Measurements from ENCODE around the gene GMDS.

Gene GMDS

DNA sequence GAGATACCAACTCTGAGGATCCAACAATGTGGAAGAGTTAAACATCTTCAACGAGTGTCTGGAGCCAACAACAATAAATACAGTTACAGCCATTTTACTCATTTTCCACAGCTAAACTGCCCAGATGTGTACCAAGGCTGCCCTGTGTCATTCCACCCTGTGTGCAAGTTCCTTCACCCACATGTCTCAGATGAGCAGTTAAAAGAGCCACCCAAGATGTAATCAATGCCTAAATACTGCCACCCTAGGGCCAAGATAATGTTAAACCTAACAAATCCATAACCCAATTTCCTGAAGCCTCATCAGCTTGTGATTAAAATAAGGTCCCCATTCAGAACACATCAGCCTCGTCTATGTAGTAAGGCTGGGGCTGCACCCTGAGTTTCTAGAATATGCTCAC lies 59.9 kb downstream of the GMDS start:
- Histone ChIP-seq H4K91ac (ENCODE audit: low read depth, low read length) (no peak overlapping the region), H3K23ac (ENCODE audit: low read length) (no peak overlapping the region), H2BK5ac (ENCODE audit: low read depth, low read length, poor library complexity) (no peak overlapping the region), H3K9me3 (ENCODE audit: insufficient read depth, low read depth, low read length) (no peaks in the 10 kb centered on the region), H3K27ac (ENCODE audit: low read depth, low read length) (no peak overlapping the region), H3K79me1 (ENCODE audit: low read length) (no peaks in the 10 kb centered on the region), H2AK5ac (ENCODE audit: low read length) (no peak overlapping the region), H3K18ac (ENCODE audit: low read length) (no peak overlapping the region), H3K36me3 (ENCODE audit: control insufficient read depth in 1 of 2, insufficient read depth in 2 of 2, low read length in 2 of 2) (no peaks in the 10 kb centered on the region), H3K4me2 (ENCODE audit: low read length) (no peak overlapping the region), H3K14ac (ENCODE audit: low read length) (no peak overlapping the region), H4K12ac (ENCODE audit: low read depth, low read length) (no peak overlapping the region), H3K27me3 (ENCODE audit: insufficient read depth, low read length) (no peaks in the 10 kb centered on the region), H3K9ac (ENCODE audit: low read length) (no peak overlapping the region), H3K4me3 (ENCODE audit: low read depth, low read length) (no peak overlapping the region), H3K79me2 (ENCODE audit: control insufficient read depth, insufficient read depth, low read length, poor library complexity) (no peaks in the 10 kb centered on the region), H4K8ac (ENCODE audit: low read depth, low read length) (no peak overlapping the region), H2AFZ (ENCODE audit: insufficient read depth, low read length, poor library complexity) (no peak overlapping the region), H3K4me1 (ENCODE audit: control insufficient read depth in 1 of 2, insufficient read depth in 2 of 2, low read length in 2 of 2) (no peaks in the 10 kb centered on the region), H2BK120ac (ENCODE audit: insufficient read depth, low read length, poor library complexity) (no peak overlapping the region), H2BK12ac (ENCODE audit: low read length) (no peak overlapping the region), H3K4ac (ENCODE audit: low read depth, low read length) (no peak overlapping the region)
- no peak for DNase-seq
- no CpG with 5 or more reads among the region's 2 CpGs for WGBS (ENCODE audit: extremely low coverage, insufficient coverage, insufficient read length)

DNA sequence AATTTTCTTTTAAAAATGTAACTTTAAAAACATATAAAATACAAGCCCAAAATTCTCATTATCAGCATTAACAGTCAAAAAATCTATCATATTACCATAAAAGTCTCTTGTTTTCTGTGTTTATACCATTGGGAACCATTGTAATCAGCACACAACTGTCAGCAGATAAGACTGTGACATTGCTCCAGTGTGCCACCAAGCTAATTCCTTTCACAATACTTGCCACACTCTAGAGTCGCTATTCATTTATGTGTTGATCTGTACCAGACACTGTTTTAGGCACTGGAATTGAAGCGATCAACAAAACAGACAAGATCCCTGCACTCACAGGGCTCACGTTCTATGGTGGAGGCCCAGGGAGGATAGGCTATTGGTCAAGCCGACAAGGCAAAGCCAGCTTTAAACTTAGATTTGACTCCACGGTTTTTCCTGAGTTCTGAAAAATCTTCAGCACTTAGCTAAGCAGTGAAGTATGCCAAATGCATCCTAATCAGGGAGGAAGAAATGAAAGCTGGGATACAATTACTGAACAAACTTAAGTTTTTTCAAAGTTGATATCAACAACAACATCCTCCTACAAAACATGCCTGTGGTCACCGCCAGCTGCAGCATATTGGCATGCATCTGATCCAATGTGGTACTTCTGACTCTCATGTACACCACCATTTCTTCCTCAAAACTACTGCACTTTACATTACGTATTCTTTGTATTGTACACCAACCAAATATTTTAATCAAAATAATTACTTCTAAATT lies 60.5 kb downstream of the GMDS start:
- WGBS (ENCODE audit: extremely low coverage, insufficient coverage, insufficient read length) = 100% methylated on average over 1 of the region's 7 CpGs
- H3K18ac ChIP-seq (ENCODE audit: low read length) = no peak overlapping the region
- H3K27ac ChIP-seq (ENCODE audit: low read depth, low read length) = no peak overlapping the region
- no peaks in the 10 kb centered on the region for H3K27me3 ChIP-seq (ENCODE audit: insufficient read depth, low read length)
- no peak overlapping the region for H4K12ac ChIP-seq (ENCODE audit: low read depth, low read length)
- no peak overlapping the region for H2BK5ac ChIP-seq (ENCODE audit: low read depth, low read length, poor library complexity)
- H3K14ac ChIP-seq (ENCODE audit: low read length) = no peak overlapping the region
- no peak overlapping the region for H3K4me2 ChIP-seq (ENCODE audit: low read length)
- no peaks in the 10 kb centered on the region for H3K36me3 ChIP-seq (ENCODE audit: control insufficient read depth in 1 of 2, insufficient read depth in 2 of 2, low read length in 2 of 2)
- no peak overlapping the region for H2AFZ ChIP-seq (ENCODE audit: insufficient read depth, low read length, poor library complexity)
- no peak overlapping the region for H4K8ac ChIP-seq (ENCODE audit: low read depth, low read length)
- no peak overlapping the region for H2BK120ac ChIP-seq (ENCODE audit: insufficient read depth, low read length, poor library complexity)
- H3K79me2 ChIP-seq (ENCODE audit: control insufficient read depth, insufficient read depth, low read length, poor library complexity) = no peaks in the 10 kb centered on the region
- H2AK5ac ChIP-seq (ENCODE audit: low read length) = no peak overlapping the region
- H3K4me1 ChIP-seq (ENCODE audit: control insufficient read depth in 1 of 2, insufficient read depth in 2 of 2, low read length in 2 of 2) = no peaks in the 10 kb centered on the region
- no peak overlapping the region for H3K9ac ChIP-seq (ENCODE audit: low read length)
- no peaks in the 10 kb centered on the region for H3K9me3 ChIP-seq (ENCODE audit: insufficient read depth, low read depth, low read length)
- no peak for DNase-seq
- no peak overlapping the region for H4K91ac ChIP-seq (ENCODE audit: low read depth, low read length)
- no peak overlapping the region for H2BK12ac ChIP-seq (ENCODE audit: low read length)
- no peak overlapping the region for H3K4ac ChIP-seq (ENCODE audit: low read depth, low read length)
- no peaks in the 10 kb centered on the region for H3K79me1 ChIP-seq (ENCODE audit: low read length)
- H3K23ac ChIP-seq (ENCODE audit: low read length) = no peak overlapping the region
- H3K4me3 ChIP-seq (ENCODE audit: low read depth, low read length) = no peak overlapping the region

DNA sequence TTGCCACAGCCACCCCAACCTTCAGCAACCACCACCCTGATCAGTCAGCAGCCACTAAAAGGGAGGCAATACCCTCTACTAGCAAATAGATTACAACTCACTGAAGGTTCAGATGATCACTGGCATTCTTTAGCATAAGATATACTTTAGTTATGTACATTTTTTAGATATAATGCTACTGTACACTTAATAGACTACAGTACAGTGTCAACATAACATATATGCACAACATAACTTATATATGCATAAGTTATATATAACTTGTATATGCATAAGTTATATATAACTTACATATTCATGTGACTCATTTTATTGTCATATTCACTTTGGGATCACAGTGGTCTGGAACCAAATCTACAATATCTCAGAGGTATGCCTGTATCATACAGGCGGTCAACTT lies 61.7 kb downstream of the GMDS start:
- no peak overlapping the region for H3K9ac ChIP-seq (ENCODE audit: low read length)
- no peak overlapping the region for H4K12ac ChIP-seq (ENCODE audit: low read depth, low read length)
- H3K4me2 ChIP-seq (ENCODE audit: low read length) = no peak overlapping the region
- H3K4me1 ChIP-seq (ENCODE audit: control insufficient read depth in 1 of 2, insufficient read depth in 2 of 2, low read length in 2 of 2) = no peaks in the 10 kb centered on the region
- H3K14ac ChIP-seq (ENCODE audit: low read length) = no peak overlapping the region
- H2BK5ac ChIP-seq (ENCODE audit: low read depth, low read length, poor library complexity) = no peak overlapping the region
- H3K9me3 ChIP-seq (ENCODE audit: insufficient read depth, low read depth, low read length) = no peaks in the 10 kb centered on the region
- no peak overlapping the region for H2AFZ ChIP-seq (ENCODE audit: insufficient read depth, low read length, poor library complexity)
- H3K27me3 ChIP-seq (ENCODE audit: insufficient read depth, low read length) = no peaks in the 10 kb centered on the region
- H3K27ac ChIP-seq (ENCODE audit: low read depth, low read length) = no peak overlapping the region
- H3K18ac ChIP-seq (ENCODE audit: low read length) = no peak overlapping the region
- WGBS (ENCODE audit: extremely low coverage, insufficient coverage, insufficient read length) = no CpG with 5 or more reads among the region's 1 CpG
- H4K8ac ChIP-seq (ENCODE audit: low read depth, low read length) = no peak overlapping the region
- no peaks in the 10 kb centered on the region for H3K79me1 ChIP-seq (ENCODE audit: low read length)
- H4K91ac ChIP-seq (ENCODE audit: low read depth, low read length) = no peak overlapping the region
- H3K79me2 ChIP-seq (ENCODE audit: control insufficient read depth, insufficient read depth, low read length, poor library complexity) = no peaks in the 10 kb centered on the region
- no peak overlapping the region for H3K23ac ChIP-seq (ENCODE audit: low read length)
- H2BK12ac ChIP-seq (ENCODE audit: low read length) = no peak overlapping the region
- H2BK120ac ChIP-seq (ENCODE audit: insufficient read depth, low read length, poor library complexity) = no peak overlapping the region
- H3K36me3 ChIP-seq (ENCODE audit: control insufficient read depth in 1 of 2, insufficient read depth in 2 of 2, low read length in 2 of 2) = no peaks in the 10 kb centered on the region
- peak in 1 of 2 donors; percentile 23 for DNase-seq
- H3K4ac ChIP-seq (ENCODE audit: low read depth, low read length) = no peak overlapping the region
- no peak overlapping the region for H2AK5ac ChIP-seq (ENCODE audit: low read length)
- H3K4me3 ChIP-seq (ENCODE audit: low read depth, low read length) = no peak overlapping the region

DNA sequence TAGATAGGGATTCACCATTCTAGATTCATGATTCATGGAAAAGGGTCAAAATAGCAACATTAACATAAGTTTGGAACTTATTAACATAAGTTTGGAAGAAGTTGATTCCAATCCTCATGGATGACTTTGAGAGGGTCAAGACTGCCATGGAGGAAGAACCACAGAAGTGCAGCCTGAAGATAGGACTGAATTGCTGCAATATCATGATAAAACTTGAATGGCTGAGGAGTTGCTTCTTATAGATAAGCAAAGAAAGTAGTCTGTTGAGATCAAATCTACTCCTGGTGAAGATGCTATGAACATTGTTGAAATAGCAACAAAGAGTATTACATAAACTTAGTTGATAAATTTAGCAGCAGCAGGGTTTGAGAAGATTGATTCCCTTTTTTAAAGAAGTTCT lies 62.2 kb downstream of the GMDS start:
- H3K14ac ChIP-seq (ENCODE audit: low read length) = no peak overlapping the region
- no peak overlapping the region for H3K4me3 ChIP-seq (ENCODE audit: low read depth, low read length)
- H4K8ac ChIP-seq (ENCODE audit: low read depth, low read length) = no peak overlapping the region
- H3K4me2 ChIP-seq (ENCODE audit: low read length) = no peak overlapping the region
- H3K27ac ChIP-seq (ENCODE audit: low read depth, low read length) = no peak overlapping the region
- H3K4me1 ChIP-seq (ENCODE audit: control insufficient read depth in 1 of 2, insufficient read depth in 2 of 2, low read length in 2 of 2) = no peaks in the 10 kb centered on the region
- no peak overlapping the region for H2BK120ac ChIP-seq (ENCODE audit: insufficient read depth, low read length, poor library complexity)
- H2AK5ac ChIP-seq (ENCODE audit: low read length) = no peak overlapping the region
- no peak overlapping the region for H3K4ac ChIP-seq (ENCODE audit: low read depth, low read length)
- peak in 1 of 2 donors; percentile 74 for DNase-seq
- no peak overlapping the region for H3K23ac ChIP-seq (ENCODE audit: low read length)
- H3K27me3 ChIP-seq (ENCODE audit: insufficient read depth, low read length) = no peaks in the 10 kb centered on the region
- H4K91ac ChIP-seq (ENCODE audit: low read depth, low read length) = no peak overlapping the region
- H3K18ac ChIP-seq (ENCODE audit: low read length) = no peak overlapping the region
- H3K9me3 ChIP-seq (ENCODE audit: insufficient read depth, low read depth, low read length) = no peaks in the 10 kb centered on the region
- H3K79me2 ChIP-seq (ENCODE audit: control insufficient read depth, insufficient read depth, low read length, poor library complexity) = no peaks in the 10 kb centered on the region
- H2BK5ac ChIP-seq (ENCODE audit: low read depth, low read length, poor library complexity) = no peak overlapping the region
- H3K36me3 ChIP-seq (ENCODE audit: control insufficient read depth in 1 of 2, insufficient read depth in 2 of 2, low read length in 2 of 2) = no peaks in the 10 kb centered on the region
- H3K9ac ChIP-seq (ENCODE audit: low read length) = no peak overlapping the region
- no peak overlapping the region for H2BK12ac ChIP-seq (ENCODE audit: low read length)
- no peak overlapping the region for H4K12ac ChIP-seq (ENCODE audit: low read depth, low read length)
- H2AFZ ChIP-seq (ENCODE audit: insufficient read depth, low read length, poor library complexity) = no peak overlapping the region
- no peaks in the 10 kb centered on the region for H3K79me1 ChIP-seq (ENCODE audit: low read length)
